ENCODE data around the gene FARP1. TPM values are rescaled to one million over a fixed set of nuclear protein-coding genes. Genes with fewer than 3 reads are reported as not detected.

FARP1 gene
- polyA plus RNA-seq, 1 of the 3 experiments (the other 2 are of a cell fraction): 12.0 TPM

GRCh38 chr13:98222081-98222554, 79.2 kb downstream of the FARP1 start:
- WGBS (ENCODE audit: low lambda C conversion rate): 96% methylated on average over 5 of the region's 5 CpGs
- H3K4me2 ChIP-seq: no peak overlapping the region
- CTCF ChIA-PET: interaction anchor here (1.8 kb wide), 1 partner anchor 16 kb away, joined by 5 read pairs; no protein-coding TSS in a partner anchor

GRCh38 chr13:98222816-98223215, 79.9 kb downstream of the FARP1 start:
- CTCF ChIA-PET: interaction anchor here (1.4 kb wide), 1 partner anchor 12 kb away, joined by 3 read pairs; no protein-coding TSS in a partner anchor
- Histone ChIP-seq H3K9ac (no peak overlapping the region), H3K27ac (ENCODE audit: low read depth in 2 of 2, low read length in 1 of 2) (no peak overlapping the region), H3K79me2 (ENCODE audit: insufficient read depth) (peaks cover 26% of the 10 kb centered on the region), H3F3A (replicated peaks; ENCODE audit: insufficient read depth) (peaks cover 4% of the 10 kb centered on the region), H3K4me1 (ENCODE audit: control insufficient read depth in 1 of 2, insufficient read depth in 2 of 2, low read depth in 1 of 2, low read length in 1 of 2) (peaks cover 11 to 28% of the 10 kb centered on the region in 2 experiments; a peak in 3 of 4 replicates), H3K9me2 (no peaks in the 10 kb centered on the region), H2AFZ (ENCODE audit: low read depth) (no peak overlapping the region), H3K4me2 (no peak overlapping the region), H3K4me3 (ENCODE audit: low read depth in 2 of 2, low read length in 1 of 2) (no peak overlapping the region), H3K9me3 (no peaks in the 10 kb centered on the region), H3K27me3 (ENCODE audit: insufficient read depth) (no peaks in the 10 kb centered on the region), H3K36me3 (replicated peaks in 1 of 2; ENCODE audit: control insufficient read depth in 1 of 2, insufficient read depth in 2 of 2, low read length in 1 of 2) (peaks cover 0 to 3% of the 10 kb centered on the region in 2 experiments), H4K20me1 (ENCODE audit: insufficient read depth) (no peaks in the 10 kb centered on the region)
- POLR2A ChIA-PET: no interaction called here
- TF ChIP-seq GABPA (IDR thresholded peaks at IDR 0.05; ENCODE audit: low read depth) (no peak), ZBTB33 (IDR thresholded peaks at IDR 0.05; ENCODE audit: borderline replicate concordance, low read depth) (no peak), TCF12 (IDR thresholded peaks at IDR 0.05) (no peak), REST (IDR thresholded peaks at IDR 0.05; ENCODE audit: low read depth, low read length) (no peak), CHD2 (IDR thresholded peaks at IDR 0.05; ENCODE audit: low read length, partially characterized antibody) (no peak), PBX3 (IDR thresholded peaks at IDR 0.05) (no peak), USF1 (IDR thresholded peaks at IDR 0.05; ENCODE audit: borderline replicate concordance, low read depth) (no peak), JUND (IDR thresholded peaks at IDR 0.05) (no peak), CTCF (IDR thresholded peaks at IDR 0.05) (no peak), FOXJ3 (CRISPR knock-in tag; IDR thresholded peaks at IDR 0.05) (no peak), MEF2A (IDR thresholded peaks at IDR 0.05; ENCODE audit: borderline replicate concordance, low read depth) (no peak), GATA2 (CRISPR knock-in tag; IDR thresholded peaks at IDR 0.05) (no peak), TAF1 (IDR thresholded peaks at IDR 0.05; ENCODE audit: borderline replicate concordance, low read depth, low read length) (no peak), TEAD4 (IDR thresholded peaks at IDR 0.05; ENCODE audit: borderline replicate concordance, insufficient read depth) (no peak)
- 96% methylated on average over 6 of the region's 7 CpGs for WGBS (ENCODE audit: low lambda C conversion rate)
- DNase-seq: no peak

More at GRCh38 chr13:98222081-98222554, 79.2 kb downstream of the FARP1 start:
- TF ChIP-seq POLR2AphosphoS5 (IDR thresholded peaks at IDR 0.05; ENCODE audit: low read depth, low read length): no peak
- no peak for TF ChIP-seq RFX5 (IDR thresholded peaks at IDR 0.05; ENCODE audit: low read length)
- TF ChIP-seq MEF2A (IDR thresholded peaks at IDR 0.05; ENCODE audit: borderline replicate concordance, low read depth): no peak
- no peak for TF ChIP-seq NFIC (IDR thresholded peaks at IDR 0.05; ENCODE audit: borderline replicate concordance)
- peak; percentile 13; the same call in 1 of the 2 replicates for TF ChIP-seq TCF12 (IDR thresholded peaks at IDR 0.05)
- no peak for TF ChIP-seq YY1 (IDR thresholded peaks at IDR 0.05; ENCODE audit: low read depth)
- no peak for TF ChIP-seq FOSL2 (IDR thresholded peaks at IDR 0.05; ENCODE audit: borderline replicate concordance, low read depth)
- Histone ChIP-seq H3K36me3 (replicated peaks in 1 of 2; ENCODE audit: control insufficient read depth in 1 of 2, insufficient read depth in 2 of 2, low read length in 1 of 2) (peaks cover 0 to 6% of the 10 kb centered on the region in 2 experiments), H2AFZ (ENCODE audit: low read depth) (no peak overlapping the region), H3K9me2 (no peaks in the 10 kb centered on the region), H3K9ac (no peak overlapping the region), H3K4me3 (ENCODE audit: low read depth in 2 of 2, low read length in 1 of 2) (no peak overlapping the region), H3K9me3 (no peaks in the 10 kb centered on the region), H4K20me1 (ENCODE audit: insufficient read depth) (no peaks in the 10 kb centered on the region), H3K79me2 (ENCODE audit: insufficient read depth) (peaks cover 21% of the 10 kb centered on the region), H3K27me3 (ENCODE audit: insufficient read depth) (no peaks in the 10 kb centered on the region), H3F3A (replicated peaks; ENCODE audit: insufficient read depth) (peaks cover 4% of the 10 kb centered on the region), H3K4me1 (ENCODE audit: control insufficient read depth in 1 of 2, insufficient read depth in 2 of 2, low read depth in 1 of 2, low read length in 1 of 2) (peaks cover 11 to 28% of the 10 kb centered on the region in 2 experiments; a peak in 3 of 4 replicates), H3K27ac (ENCODE audit: low read depth in 2 of 2, low read length in 1 of 2) (peak overlapping the region in 1 of 2 experiments; percentile 53; a peak in 1 of 4 replicates)
- POLR2A ChIA-PET: no interaction called here
- DNase-seq: no peak
